ENCODE results near the gene CHODL.

CHODL gene

GRCh38 chr21:18244671-18245463 lies at the start of gene CHODL:
TSS of gene CHODL (plus strand) at chr21:18244833. CDS start at chr21:18245224, 391 bp downstream.
- DNase-seq (ENCODE audit: low spot score): no peak

- no peak for DNase-seq (ENCODE audit: low spot score)
Measured at GRCh38 chr21:18204931-18205330, 39.7 kb upstream of the CHODL start.

GRCh38 chr21:18218331-18218730 lies 26.3 kb upstream of the CHODL start:
- DNase-seq (ENCODE audit: low spot score): no peak

GRCh38 chr21:18220498-18220897 lies 24.1 kb upstream of the CHODL start:
- no peak for DNase-seq (ENCODE audit: low spot score)

- no peak for DNase-seq (ENCODE audit: low spot score)
Measured at GRCh38 chr21:18222346-18222745, 22.3 kb upstream of the CHODL start.

GRCh38 chr21:18228060-18228739 lies 16.4 kb upstream of the CHODL start:
- DNase-seq (ENCODE audit: low spot score): no peak

- no peak for DNase-seq (ENCODE audit: low spot score)
Measured at GRCh38 chr21:18235545-18235944, 9.1 kb upstream of the CHODL start.

- DNase-seq (ENCODE audit: low spot score): no peak
Measured at GRCh38 chr21:18245464-18245967, 883 bp downstream of the CHODL start.

GRCh38 chr21:18248171-18248570 lies 3.5 kb downstream of the CHODL start:
- DNase-seq (ENCODE audit: low spot score): no peak

- no peak for DNase-seq (ENCODE audit: low spot score)
Measured at GRCh38 chr21:18249672-18250071, 5.0 kb downstream of the CHODL start.

- DNase-seq (ENCODE audit: low spot score): no peak
Measured at GRCh38 chr21:18251065-18251464, 6.4 kb downstream of the CHODL start.

- no peak for DNase-seq (ENCODE audit: low spot score)
Measured at GRCh38 chr21:18252256-18252655, 7.6 kb downstream of the CHODL start.

GRCh38 chr21:18252680-18253079 lies 8.0 kb downstream of the CHODL start:
- DNase-seq (ENCODE audit: low spot score): no peak

GRCh38 chr21:18253221-18253620 lies 8.6 kb downstream of the CHODL start:
- no peak for DNase-seq (ENCODE audit: low spot score)

- DNase-seq (ENCODE audit: low spot score): no peak
Measured at GRCh38 chr21:18253799-18254198, 9.2 kb downstream of the CHODL start.

- DNase-seq (ENCODE audit: low spot score): no peak
Measured at GRCh38 chr21:18265944-18266343, 21.3 kb downstream of the CHODL start.

- DNase-seq (ENCODE audit: low spot score): no peak
Measured at GRCh38 chr21:18267496-18267895, 22.9 kb downstream of the CHODL start.

- no peak for DNase-seq (ENCODE audit: low spot score)
Measured at GRCh38 chr21:18268906-18269305, 24.3 kb downstream of the CHODL start.

- DNase-seq (ENCODE audit: low spot score): no peak
Measured at GRCh38 chr21:18269856-18270255, 25.2 kb downstream of the CHODL start.

GRCh38 chr21:18273400-18273799 lies 28.8 kb downstream of the CHODL start:
- no peak for DNase-seq (ENCODE audit: low spot score)

- no peak for DNase-seq (ENCODE audit: low spot score)
Measured at GRCh38 chr21:18274370-18274769, 29.7 kb downstream of the CHODL start.

GRCh38 chr21:18275781-18276180 lies 31.1 kb downstream of the CHODL start:
- DNase-seq (ENCODE audit: low spot score): no peak

GRCh38 chr21:18285379-18285778 lies 40.7 kb downstream of the CHODL start:
- DNase-seq (ENCODE audit: low spot score): no peak

Data from CD4-positive, alpha-beta T cell treated with Interleukin-15 for 4 hours (primary cell).